Fibroblast of skin of right biceps (primary cell): ENCODE results near the gene NOS1AP.
"Not testable (repeated sequence)": the region's sequence is repeated elsewhere in the genome, so short reads cannot be mapped to it uniquely, and the experiment has no call there.

Experiments
- DNase-seq: peaks from one replicate; pipeline ENCODE4 v3.0.0-alpha.2; 2013

The NOS1AP gene

DNA sequence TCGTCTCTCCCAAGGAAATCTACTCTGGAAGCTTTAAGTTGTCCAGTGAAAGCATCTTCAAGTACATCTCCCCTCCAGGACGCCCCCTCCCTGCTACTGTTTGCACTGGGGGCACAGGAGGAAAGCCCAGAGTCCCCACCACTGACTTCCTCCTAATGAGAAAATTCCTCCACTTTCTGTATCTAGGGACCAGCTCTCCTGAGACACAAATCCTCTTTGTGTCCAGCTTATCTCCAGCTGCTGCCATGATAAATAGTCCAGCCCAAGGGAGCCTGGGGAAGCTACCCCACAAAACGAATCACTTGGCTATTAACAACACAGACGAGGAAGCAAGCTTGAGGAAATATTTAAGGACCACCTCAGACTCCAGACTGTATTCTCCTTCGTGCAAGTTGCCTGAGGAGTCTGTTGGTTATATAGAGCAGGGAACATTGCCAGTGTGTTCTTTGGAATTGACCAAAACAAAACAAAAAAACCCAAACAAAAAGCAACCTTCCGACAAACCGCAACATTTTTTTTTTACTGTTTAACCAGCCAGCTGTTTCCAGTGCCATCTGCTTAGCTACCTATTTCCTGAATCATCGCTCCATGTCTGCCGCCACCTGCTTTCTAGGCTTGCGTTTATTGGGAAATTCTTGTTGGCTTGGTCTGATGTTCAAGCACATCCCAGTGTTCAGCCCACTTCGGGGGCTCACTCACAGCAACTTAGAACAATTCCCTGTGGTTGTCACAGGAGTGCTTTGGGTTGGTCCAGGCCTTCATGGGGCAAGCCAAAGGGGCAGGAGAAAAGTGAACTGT is 319.7 kb downstream of the NOS1AP start:
- no peak for DNase-seq

DNA sequence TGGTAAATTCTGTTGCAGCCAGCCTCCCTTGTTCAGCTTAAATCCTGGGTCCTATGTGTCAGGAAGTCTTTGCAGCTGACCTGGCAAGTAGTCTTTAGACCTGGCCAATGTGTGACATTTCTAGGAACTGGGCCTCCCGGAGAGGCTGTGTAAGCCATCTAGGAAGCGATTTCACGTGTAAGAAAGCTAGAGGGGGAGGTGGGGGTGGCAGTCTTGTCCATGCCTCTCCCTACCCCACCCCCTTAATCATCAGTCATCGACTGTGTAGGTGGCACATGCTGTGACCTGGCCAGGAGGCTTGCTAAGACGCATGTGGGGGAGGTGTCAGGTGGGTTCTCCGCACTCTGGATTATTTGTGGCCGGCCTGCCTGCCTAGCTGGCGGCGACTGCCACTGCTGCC is 320.5 kb downstream of the NOS1AP start:
- no peak for DNase-seq

DNA sequence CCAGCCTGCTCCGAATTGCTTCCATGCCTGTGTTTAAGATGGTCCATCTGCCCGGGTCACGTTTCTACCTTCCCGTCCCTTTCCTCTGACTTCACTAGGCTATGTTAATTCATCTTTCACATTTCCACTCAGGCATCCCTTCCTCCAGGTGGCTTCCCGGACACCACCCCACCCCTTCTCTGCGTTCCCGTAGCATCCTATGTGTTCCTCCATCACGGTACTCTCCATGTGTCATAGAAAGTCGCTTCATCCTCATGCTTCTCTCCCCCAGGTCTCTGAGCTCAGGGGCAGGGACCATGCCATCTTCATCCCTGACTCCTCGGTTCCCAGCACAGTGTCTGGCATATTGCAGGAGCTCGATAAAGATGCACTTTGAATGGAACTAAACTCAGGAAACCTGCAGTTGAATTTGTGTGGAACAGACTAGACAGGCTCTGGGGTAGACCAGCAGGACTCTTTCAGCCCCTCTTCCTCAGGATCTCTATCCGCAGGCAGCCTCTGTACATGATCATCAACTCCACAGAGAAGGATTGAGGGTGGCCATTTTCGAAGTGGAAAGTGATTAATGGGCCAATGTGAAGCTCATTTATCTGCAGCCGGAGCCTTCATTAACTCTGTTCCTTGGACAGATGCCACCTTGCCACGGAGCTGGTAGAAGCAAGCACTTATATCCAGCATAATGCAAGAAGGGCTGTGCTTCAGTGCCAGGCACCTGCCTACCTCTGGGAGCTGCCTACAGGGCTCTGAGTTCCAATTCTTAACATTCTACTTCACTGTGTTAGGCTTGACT is 321.1 kb downstream of the NOS1AP start:
- no peak for DNase-seq

DNA sequence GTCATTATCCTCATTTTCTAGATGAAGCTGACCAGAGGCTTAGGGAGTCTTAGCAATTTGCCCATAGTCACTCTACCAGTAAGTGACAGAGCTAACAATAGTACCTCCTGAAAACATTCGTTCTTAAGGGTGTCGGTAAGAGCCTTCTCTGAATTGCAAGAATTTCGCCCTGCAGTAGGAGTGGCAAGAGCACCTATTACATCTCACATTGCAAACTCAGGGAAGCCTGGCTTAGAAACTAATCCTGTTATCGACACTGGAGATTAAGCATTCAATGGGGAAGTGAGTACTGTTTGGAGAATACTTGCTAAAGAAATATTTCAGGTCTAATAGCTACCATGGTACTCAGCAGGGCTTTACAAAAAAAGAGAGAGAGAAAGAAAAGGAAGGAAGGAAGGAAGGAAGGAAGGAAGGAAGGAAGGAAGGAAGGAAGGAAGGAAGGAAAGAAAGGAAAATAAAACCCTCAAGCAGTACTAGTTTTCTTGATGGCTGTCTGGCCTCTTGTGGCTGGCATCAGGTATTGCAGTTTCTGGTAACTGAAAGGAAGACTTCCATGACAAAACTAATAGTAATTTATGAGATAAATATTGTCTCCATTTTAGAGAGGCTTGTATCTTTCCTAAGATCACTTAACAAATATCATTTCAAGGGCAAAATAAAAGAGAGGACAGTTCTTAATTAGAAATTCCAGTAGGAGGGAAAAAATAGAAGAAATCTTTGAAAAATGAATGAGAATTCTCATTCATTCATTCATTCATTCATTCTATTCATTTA is 322.5 kb downstream of the NOS1AP start:
- DNase-seq = peak; percentile 48

DNA sequence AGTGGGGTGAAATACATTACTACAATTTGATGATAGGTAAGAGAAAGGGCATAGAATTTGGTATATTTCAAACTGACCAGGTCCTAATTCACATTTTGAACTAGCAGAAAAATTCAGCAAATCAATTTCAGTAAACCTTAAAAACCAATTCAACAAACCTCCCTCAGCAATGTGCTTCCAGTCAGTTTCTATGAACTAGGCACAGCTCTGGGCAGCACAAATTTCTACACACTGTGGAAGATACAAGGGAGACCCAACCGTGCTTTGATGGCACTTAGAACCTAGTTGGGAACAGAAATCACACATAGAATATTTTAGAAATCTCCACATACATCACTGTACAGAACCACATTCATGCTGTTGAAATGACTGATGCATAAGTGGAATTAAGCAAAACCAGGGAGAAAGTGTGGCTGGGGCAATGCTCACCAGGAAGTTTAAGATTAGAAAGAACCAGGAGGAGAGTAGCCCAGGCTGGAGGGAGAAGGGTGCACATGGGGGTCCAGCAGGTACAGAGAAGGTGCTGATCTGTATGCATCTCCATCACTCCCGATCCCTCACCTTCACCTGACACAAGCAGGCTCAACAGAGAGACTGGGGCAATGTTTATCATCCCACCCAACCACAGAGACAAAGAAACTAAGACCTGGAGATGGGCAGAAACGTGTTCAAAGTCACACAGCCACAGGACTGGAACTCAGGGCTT is 326.9 kb downstream of the NOS1AP start:
- DNase-seq = no peak

DNA sequence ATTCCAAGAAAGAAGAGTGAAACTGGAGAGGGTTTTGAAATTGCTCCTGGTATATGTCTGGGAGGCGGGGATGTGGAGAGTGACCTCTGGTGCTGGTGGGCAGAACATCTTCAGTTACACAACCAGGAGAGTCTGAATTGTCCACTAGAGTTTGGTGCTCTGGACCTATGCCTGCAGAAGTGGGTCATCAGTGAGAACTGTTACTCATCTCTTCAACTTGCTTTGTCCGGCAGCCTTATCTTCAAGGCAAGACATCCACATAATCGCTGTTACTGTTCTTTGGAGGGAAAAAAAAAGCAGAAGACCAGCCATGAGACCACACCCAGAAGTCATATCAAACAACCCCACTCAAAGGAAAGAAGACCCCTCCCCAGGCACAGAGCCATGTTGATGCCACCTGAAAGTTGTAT is 327.6 kb downstream of the NOS1AP start:
- DNase-seq = no peak

DNA sequence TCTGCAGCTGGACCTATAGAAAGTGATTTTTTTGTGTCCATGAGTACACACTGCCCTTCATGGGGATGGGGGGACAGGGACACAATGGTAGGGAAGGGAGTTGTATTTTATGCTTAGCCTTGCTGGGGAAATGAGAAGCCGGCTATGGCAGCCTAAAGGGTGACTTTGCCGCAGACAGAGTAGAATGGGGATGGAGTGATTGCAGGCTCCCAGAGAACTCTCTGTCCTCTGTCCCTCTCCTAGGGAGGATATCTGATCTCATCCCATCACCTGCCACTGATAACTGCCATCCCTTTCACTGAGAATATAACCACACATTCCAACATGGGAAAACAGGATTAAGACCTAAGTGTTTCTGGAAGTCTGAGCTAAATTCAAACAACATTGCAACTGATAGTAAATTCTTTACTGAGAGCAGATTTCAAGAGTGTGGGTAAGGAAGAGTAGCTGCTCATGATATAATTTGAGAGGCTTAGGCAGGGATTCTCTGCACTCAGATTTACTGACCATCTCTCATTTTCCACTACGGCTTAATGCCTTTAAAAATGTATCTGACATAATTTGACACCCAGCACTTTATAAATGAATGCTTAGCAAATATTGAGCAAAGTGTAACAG is 328.6 kb downstream of the NOS1AP start:
- no peak for DNase-seq

DNA sequence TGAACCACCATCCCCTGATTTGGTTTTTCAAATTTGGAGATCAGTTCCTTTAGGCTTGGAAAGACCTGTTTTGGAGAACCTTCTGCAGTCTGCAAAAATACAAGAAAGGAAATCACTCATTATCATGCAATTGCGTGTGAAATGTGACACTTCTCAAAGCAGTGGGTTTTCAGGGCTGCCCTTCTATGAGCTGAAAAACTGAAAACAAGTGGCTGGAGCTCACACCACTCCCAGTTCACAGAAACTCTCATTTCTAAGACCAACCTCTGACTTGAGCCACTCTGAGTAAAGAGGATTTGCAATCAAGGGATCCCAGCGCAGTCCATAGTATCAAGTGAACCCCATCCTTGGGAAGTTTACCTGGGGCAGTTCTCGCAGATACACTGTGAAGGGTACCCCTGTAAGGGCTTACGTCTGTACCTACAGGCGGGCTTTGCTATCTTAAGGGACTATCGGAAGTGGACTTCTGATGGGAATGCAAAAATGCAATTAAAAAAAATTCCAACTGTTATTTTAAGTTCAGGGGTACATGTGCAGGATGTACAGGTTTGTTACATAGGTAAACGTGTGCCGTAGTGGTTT is 329.6 kb downstream of the NOS1AP start:
- DNase-seq = no peak

DNA sequence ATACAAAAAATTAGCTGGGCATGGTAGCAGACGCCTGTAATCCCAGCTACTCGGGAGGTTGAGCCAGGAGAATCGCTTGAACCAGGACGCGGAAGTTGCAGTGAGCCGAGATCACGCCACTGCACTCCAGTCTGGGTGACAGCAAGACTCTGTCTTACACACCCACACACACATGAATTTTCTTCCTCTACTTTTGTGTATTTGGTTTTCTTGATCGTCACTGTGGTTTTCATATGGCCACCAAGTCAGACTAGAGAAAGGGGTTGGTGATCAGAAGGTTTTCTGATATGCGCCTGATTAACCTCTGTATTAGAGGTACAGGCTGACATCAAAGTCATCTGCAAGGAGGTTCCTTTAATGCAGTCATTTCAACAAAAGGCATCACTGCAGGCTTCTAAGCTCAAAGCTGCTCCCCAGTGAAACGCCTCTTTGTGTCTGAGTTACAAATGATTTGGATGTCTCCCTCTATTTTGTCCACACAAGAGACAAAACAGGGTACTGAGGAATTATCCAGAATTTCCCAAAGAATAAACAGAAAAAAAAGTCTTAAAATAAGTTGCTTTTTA is 331.4 kb downstream of the NOS1AP start:
- DNase-seq = no peak

DNA sequence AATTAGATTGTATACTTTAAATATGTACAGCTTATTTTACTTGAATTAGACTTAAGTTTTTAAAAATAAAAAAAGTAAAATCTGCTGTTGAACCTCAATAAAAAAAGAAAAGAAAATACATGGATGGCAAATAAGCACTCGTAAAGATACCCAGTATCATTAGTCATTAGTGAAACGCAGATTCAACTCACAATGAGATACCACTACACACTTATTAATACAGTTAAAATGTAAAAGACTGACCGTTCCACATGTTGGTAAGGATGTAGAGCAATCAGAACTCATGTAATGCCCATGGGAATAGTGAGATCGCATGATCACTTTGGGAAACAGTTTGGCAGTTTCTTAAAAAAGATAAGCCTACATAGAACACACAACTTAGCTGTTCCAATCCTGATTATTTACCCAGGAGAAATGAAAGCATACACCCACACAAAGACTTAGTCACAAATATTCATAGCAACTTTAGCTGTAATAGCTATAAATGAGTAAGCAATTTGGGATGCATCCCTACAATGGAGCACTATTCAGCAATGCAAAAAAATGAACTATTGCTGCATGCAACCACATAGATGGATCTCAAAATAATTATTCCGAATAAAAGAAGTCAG is 335.2 kb downstream of the NOS1AP start:
- DNase-seq = peak; percentile 68

DNA sequence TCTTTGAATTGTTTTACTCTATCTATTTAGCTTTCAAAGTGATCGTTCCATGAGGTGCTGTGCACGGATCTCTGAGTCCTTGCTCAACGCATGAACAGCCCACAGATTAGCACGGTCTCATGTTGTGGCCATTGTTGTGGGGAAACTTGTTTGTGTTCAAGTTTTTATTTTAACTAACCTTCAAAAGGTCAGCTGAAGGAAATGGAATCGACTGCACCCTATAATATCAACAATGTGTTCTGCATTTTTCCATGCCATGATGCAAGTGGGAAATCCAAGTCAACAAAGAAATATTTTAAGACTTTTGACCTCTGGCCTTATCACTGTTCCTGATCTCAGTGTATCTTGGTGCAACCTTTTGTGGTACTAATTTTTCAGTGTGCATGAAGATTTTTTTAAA is 336.3 kb downstream of the NOS1AP start:
- DNase-seq = no peak

DNA sequence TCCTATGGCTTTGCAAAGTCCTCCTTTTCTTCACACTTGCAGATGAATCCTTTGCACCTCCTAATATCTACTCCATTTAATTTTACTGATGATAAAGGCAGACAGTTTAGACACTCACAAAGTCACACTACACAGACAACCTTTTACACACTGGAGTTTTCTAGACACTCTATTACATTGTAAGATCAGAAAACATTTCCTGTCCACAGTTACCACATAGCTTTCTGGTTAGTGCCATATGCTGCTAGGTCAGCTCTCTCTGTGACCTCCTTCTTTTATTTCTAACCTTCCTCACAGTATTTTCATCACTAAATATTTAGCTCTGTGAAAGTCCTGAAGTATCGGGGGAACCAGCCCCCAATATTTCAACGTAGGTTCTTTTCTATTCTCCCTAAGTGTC is 337.3 kb downstream of the NOS1AP start:
- no peak for DNase-seq

DNA sequence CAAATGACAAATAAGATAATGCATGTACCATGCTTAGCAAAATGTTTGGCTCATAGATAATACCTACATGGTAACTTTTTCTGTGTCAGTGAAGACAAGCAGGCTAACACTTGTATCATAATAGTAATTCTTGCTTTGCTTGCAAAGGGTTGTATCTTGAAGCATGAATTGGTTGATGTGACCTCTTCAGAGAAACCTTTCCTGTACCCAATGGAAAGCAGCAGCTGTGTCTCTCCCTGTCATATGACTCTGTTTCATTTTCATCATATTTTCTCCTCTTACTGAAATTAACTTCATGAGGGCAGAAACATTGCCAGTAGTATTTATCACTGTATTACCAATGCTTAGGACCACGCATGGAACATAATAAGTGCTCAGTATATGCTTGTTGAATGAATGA is 338.0 kb downstream of the NOS1AP start:
- DNase-seq = no peak

DNA sequence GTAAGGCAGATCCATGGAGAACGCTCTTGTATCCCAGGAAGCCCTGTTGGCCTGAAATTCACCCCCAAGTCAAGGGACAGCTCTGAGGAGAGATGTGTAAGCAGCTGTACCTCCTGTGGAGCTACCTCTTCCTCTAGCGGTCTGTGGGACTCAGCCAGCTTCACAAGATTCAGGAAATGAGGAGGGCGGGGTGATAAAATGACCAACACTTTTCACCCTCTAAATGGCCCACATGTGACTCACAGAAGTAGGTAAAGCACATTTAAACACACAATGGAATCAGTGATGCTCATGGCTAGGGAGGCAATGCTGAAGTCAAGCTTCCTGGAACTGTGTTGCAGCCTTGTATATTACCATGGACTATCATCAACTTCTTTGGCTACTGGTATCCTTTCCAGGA is 342.5 kb downstream of the NOS1AP start, which contains the start of gene SH2D1B:
Gene SH2D1B, minus strand, starts transcription at position 135 of the 400 bp plus-strand sequence. Its CDS starts 120 bp downstream, at position 15.
- DNase-seq = no peak

DNA sequence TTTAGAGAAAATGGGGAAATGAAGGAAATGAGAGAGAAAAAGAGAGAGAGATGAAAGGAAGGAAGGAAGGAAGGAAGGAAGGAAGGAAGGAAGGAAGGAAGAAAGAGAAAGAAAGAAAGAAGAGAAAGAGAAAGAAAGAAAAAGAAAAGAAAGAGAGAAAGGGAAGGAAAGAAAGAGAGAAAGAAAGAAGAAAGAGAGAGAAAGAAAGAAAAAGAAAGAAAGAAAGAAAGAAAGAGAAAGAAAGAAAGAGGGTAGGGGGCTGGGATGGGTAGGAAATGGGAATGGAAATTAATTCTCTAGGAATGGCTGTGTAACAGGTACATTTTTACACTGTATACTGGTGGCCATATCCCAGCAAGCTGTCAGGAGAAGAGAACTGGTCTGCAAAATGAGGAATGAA is 346.7 kb downstream of the NOS1AP start:
- DNase-seq = no peak

DNA sequence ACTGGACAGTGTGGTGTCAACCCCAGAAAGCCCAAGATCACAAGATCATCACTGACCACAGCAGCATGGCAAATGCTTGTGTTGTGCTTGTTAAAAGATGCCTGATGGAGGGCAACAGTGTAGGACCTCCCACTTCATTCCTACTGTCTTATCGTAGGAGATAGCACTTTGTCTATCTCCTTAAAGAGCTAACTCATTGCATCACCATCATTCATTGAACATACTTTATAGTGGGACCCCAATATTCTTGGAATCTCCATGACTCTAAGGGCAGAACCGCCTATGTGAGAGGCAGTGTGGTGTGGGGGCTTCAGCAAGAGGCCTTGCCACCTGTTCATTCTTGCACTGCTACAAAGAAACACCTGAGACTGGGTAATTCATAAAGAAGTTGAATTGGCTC is 347.4 kb downstream of the NOS1AP start:
- DNase-seq = no peak

DNA sequence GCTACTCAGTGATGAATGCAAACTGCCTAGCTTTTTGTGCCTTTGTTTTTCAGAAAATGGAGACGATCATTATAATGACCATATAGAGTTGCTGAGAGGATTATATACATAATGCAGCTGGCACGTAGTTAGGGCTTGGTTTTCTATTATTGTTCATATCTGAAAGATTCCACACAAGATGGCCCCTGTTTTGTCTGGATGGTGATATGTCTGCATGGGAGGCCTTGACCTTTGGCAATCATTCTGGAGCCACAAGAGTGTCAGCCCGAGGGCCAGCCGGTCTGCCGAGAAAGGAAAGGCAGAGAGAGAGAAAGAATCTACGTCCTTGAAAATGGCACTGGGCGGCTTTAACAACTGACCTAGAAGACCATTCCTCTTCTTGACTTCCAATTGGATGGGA is 348.2 kb downstream of the NOS1AP start:
- no peak for DNase-seq

DNA sequence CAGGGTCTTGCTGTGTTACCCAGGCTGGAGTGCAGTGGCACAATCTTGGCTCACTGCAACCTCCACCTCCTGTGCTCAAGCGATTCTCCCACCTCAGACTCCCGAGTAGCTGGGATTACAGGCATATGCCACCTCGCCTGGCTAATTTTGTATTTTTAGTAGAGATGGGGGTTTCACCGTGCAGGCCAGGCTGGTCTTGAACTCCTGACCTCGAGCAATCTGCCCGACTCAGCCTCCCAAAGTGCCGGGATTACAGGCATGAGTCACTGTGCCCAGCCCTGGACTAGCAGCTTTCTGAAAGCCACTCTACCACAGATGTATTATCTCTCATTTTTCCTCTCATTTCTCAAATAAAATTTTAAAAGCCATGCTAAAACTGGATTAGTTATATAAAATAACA is 349.1 kb downstream of the NOS1AP start:
- not testable (repeated sequence) for DNase-seq

DNA sequence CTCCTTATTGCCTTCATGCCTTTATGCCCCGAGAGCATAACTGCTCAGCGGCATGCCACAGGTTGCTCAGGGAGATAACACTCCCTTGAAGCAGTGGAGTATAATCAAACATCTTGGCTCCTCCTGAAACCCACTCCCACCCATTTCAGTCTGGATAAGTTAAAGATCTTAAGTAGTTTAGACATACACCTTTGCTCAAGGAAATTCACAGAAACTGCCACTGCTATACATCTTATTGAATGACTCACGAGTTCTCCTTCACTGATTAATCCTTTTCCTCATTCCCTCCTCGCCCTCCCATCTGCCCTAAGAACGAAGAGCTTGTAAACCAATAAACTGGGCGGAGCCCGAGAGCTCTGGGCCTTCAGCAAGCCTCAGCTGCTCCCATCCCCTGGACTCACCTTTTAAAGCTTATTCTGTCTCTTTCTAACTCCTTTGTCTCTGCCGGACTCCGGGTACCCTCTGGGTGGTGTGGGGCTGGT is 350.0 kb downstream of the NOS1AP start:
- DNase-seq = not testable (repeated sequence)
